Thoracic aorta (tissue), 2 donors: ENCODE results near the gene B4GALNT3. TPM values are rescaled to one million over a fixed set of nuclear protein-coding genes. Genes with fewer than 3 reads are reported as not detected.

Experiments used
- ATAC-seq: fragments of 150-250 bp; one replicate; pipeline ENCODE4 v1.8.0; 2017; ENCODE audit warnings: low read depth; ENCODE audit not compliant: insufficient number of reproducible peaks, low FRiP score
- DNase-seq: peaks from one replicate; pipeline ENCODE4 v3.0.0-alpha.2; 2020; ENCODE audit warnings: low spot score
- H3K27ac ChIP-seq, 2 donors: fragments of 200-600 bp; sonication (generic); 1 replicate in 1 of 2; 2 replicates in 1 of 2; pipeline ENCODE4 v1.5.1; 2016; ENCODE audit warnings: mild to moderate bottlenecking in 2 of 2, moderate library complexity in 2 of 2
- H3K27me3 ChIP-seq: fragments of 200-600 bp; sonication (generic); replicated peaks from 2 replicates; pipeline ENCODE4 v1.6.0; 2016; ENCODE audit warnings: mild to moderate bottlenecking; ENCODE audit not compliant: insufficient read depth
- H3K36me3 ChIP-seq: fragments of 200-600 bp; sonication (generic); one replicate; pipeline ENCODE4 v1.5.1; 2016
- H3K4me1 ChIP-seq, 2 donors: fragments of 200-600 bp; sonication (generic); 1 replicate in 1 of 2; 2 replicates in 1 of 2; pipeline versions ENCODE4 v1.5.1 to v1.6.0; 2016; ENCODE audit warnings: low read depth in 2 of 2, mild to moderate bottlenecking in 1 of 2; ENCODE audit not compliant: control insufficient read depth in 1 of 2
- H3K4me3 ChIP-seq: fragments of 200-600 bp; sonication (generic); 2 replicates; pipeline ENCODE4 v1.5.1; 2016; ENCODE audit warnings: mild to moderate bottlenecking
- H3K9me3 ChIP-seq: fragments of 200-600 bp; sonication (generic); 2 replicates; pipeline ENCODE4 v1.5.1; 2016
- CTCF ChIP-seq: fragments of 200-600 bp; sonication (generic); IDR thresholded peaks from one replicate; pipeline ENCODE4 v1.5.1; 2019; ENCODE audit warnings: antibody characterized with exemption
- total RNA-seq, 2 donors: library from RNA; depleted of rRNA; stranded (reverse); fragments of >200 nt; gene quantifications; one replicate each; pipeline versions ENCODE4 v1.1.0 to v1.2.3, GENCODE V29; 2016

The B4GALNT3 gene
- total RNA-seq, 2 donors from 2014 or later, result 16.8 to 22.3 TPM

GRCh38 chr12:608413-608812 is 148.7 kb downstream of the B4GALNT3 start:
- no peak for TF ChIP-seq CTCF
- Histone ChIP-seq H3K4me1 (peaks cover 15 to 57% of the 10 kb centered on the region in 2 donors), H3K36me3 (no peaks in the 10 kb centered on the region), H3K9me3 (no peaks in the 10 kb centered on the region), H3K27ac (peak overlapping the region in 1 of 2 donors; percentile 14), H3K4me3 (no peak overlapping the region), H3K27me3 (no peaks in the 10 kb centered on the region)
- no peak for ATAC-seq
- no peak for DNase-seq

- Histone ChIP-seq H3K27me3 (no peaks in the 10 kb centered on the region), H3K27ac (no peak overlapping the region), H3K4me3 (no peak overlapping the region), H3K36me3 (no peaks in the 10 kb centered on the region), H3K4me1 (peaks cover 15 to 57% of the 10 kb centered on the region in 2 donors), H3K9me3 (no peaks in the 10 kb centered on the region)
- no peak for TF ChIP-seq CTCF
- ATAC-seq, result no peak
- DNase-seq, result no peak
Observed at GRCh38 chr12:608921-609320, 149.2 kb downstream of the B4GALNT3 start.

GRCh38 chr12:611721-612120 is 152.0 kb downstream of the B4GALNT3 start:
- Histone ChIP-seq H3K27me3 (no peaks in the 10 kb centered on the region), H3K4me1 (peaks cover 8 to 39% of the 10 kb centered on the region in 2 donors), H3K4me3 (no peak overlapping the region), H3K27ac (peak overlapping the region in 1 of 2 donors; percentile 78), H3K9me3 (no peaks in the 10 kb centered on the region), H3K36me3 (no peaks in the 10 kb centered on the region)
- DNase-seq, result no peak
- ATAC-seq, result no peak
- TF ChIP-seq CTCF, result no peak

GRCh38 chr12:612293-612692 is 152.6 kb downstream of the B4GALNT3 start:
- DNase-seq, result no peak
- Histone ChIP-seq H3K27me3 (no peaks in the 10 kb centered on the region), H3K4me1 (peaks cover 8 to 33% of the 10 kb centered on the region in 2 donors), H3K27ac (no peak overlapping the region), H3K9me3 (no peaks in the 10 kb centered on the region), H3K4me3 (no peak overlapping the region), H3K36me3 (no peaks in the 10 kb centered on the region)
- ATAC-seq, result no peak
- TF ChIP-seq CTCF, result no peak

- no peak overlapping the region for H3K27ac ChIP-seq
- H3K4me3 ChIP-seq, result no peak overlapping the region
- no peaks in the 10 kb centered on the region for H3K27me3 ChIP-seq
- no peak for TF ChIP-seq CTCF
- DNase-seq, result no peak
- no peak for ATAC-seq
- no peaks in the 10 kb centered on the region for H3K36me3 ChIP-seq
- peaks cover 3 to 27% of the 10 kb centered on the region in 2 donors for H3K4me1 ChIP-seq
- H3K9me3 ChIP-seq, result no peaks in the 10 kb centered on the region
Observed at GRCh38 chr12:612886-613285, 153.1 kb downstream of the B4GALNT3 start.

Other genes starting within 250 kb of the B4GALNT3 start
- 1 to 10 TPM; 1.2 to 1.8 TPM for gene SLC6A12, start 245.8 kb upstream of the B4GALNT3 start, total RNA-seq
- under 1 TPM in 1 of 2 donors, not detected in 1; 0.54 TPM for gene SLC6A13, start 197.1 kb upstream of the B4GALNT3 start, total RNA-seq
- 10 to 100 TPM; 52.8 to 57.7 TPM for gene KDM5A, start 70.6 kb upstream of the B4GALNT3 start, total RNA-seq
- 1 to 10 TPM; 5.6 to 7.2 TPM for gene CCDC77, start 58.3 kb upstream of the B4GALNT3 start, total RNA-seq
- 1 to 10 TPM; 2.4 to 5.3 TPM for gene NINJ2, start 203.5 kb downstream of the B4GALNT3 start, total RNA-seq